GM21737 (cell line): ENCODE measurements around the gene CAMTA1.

Experiments
- ATAC-seq: cut with Tn5 transposase; IDR thresholded peaks from one replicate; pipeline ENCODE4 v1.9.1; 2021; ENCODE audit warnings: mild to moderate bottlenecking, moderate library complexity; ENCODE audit not compliant: unreplicated experiment

The CAMTA1 gene

DNA sequence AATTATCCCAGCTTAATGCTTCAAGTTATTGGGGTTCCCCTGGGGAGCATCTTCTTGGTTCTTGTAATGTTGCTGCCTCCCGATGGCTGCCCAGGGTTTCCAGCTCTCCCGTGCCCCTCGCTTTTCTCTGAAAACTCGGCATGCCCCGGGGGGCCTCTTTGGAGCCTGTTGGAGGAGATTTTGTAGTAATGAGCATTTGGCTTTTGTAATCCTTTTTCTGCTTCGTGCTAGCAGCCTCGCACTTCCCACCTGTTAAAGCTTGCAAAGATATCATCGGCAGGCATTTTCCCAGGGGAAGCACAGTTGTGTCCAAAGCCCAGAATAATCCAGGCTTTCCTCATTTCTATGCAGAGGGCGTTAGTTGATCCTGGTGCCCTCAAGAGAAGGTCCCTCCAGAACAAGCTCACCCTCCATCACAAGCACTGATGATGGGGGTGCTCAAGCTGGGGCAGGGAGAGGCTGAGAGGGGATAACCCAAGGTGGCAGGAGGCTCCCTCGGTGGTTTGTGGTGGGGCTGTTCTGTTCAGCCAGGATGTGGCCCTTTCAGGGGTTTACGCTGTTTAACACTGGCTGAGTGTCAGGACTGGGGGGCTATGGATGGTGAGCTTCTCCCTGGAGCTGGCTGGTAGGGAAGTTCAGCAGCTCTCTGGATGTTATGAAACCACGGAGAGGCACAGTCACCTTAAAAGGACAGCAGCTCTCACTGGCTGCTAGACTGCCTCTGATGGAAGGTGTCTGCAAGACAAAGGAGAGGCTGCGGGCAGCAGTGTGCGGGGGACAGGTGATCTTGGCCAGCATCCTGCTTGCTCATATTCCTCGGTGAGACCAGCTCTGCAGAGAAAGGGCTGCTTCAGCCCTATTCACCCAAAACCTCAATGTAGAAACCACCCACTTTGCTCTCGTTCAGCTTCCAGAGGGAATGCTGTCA, 508.7 kb downstream of the CAMTA1 start:
- no peak for ATAC-seq

DNA sequence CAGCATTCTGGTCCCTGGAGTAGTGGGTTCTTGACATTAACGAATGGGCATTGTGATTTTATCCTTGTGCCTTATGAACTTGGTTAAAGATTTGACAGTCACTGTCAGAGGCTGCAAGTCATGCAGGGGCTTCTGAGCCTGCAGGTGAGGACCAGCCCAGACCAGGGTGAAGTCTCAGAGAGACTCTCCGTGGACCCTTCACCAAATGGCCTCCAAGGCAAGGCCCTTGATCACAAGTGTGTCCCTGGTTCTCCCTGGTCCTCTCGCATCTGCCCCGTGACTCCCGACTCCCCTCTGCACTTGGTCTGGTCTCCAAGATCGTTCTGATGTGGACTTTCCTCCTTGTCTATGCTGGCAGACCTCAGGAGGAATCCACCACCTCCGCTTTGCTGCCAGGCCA, 509.4 kb downstream of the CAMTA1 start:
- ATAC-seq: no peak

DNA sequence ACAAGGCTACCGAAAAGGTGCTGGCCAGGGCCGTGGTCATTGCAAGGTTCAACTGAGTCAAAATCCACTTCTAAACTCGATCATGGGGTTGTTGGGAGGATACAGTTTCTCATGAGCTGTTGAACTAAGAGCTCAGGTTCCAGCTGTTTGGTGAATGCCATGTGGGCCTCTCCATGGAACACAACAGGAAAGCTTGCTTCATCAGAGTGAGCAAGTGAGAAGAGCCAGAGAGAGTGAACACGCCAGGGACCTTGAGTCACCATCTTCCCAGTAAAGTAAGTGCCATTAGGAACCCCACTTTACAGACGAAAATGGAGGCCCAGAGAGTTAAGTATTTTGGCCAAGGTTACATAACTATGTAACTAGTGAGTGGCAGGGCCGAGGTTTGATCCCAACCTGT, 510.7 kb downstream of the CAMTA1 start:
- no peak for ATAC-seq

DNA sequence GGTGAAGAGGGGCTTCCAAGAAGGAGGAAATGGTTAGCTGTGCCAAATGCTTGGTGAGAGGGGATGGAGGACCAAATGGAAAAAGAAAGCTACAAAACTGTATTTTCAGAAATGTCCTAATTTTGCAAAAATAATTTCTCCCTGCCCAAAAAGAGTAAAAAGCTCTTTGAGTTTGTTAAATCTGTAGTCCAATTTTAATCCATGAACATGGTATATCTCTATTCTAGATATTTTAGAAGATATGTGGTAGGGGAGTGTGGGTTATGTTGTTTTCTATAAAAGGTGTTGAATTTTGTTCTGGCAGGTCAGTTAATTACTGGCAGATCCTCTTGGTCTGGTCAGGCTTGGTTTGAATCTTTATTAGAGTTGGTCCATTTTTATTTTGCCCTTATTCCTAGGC, 511.7 kb downstream of the CAMTA1 start:
- no peak for ATAC-seq

DNA sequence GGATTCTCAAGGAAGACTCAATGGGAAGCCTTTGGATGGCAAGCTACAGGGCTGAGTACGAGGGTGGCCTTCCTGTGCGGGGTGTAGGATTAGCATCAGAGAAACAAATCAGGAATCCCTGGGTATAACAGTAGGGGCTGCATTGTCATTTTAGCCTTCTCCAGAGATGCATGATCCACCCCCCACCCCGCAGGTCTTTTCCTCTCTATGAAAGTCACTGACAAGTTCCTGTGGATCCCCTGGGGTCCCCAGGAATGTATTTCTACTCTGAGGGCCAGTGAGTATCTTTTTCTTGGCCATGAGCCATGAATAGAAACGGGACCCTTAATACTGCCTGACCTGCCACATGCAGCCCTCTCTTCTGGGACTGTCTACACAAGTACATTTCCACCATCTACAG, 512.9 kb downstream of the CAMTA1 start:
- no peak for ATAC-seq

DNA sequence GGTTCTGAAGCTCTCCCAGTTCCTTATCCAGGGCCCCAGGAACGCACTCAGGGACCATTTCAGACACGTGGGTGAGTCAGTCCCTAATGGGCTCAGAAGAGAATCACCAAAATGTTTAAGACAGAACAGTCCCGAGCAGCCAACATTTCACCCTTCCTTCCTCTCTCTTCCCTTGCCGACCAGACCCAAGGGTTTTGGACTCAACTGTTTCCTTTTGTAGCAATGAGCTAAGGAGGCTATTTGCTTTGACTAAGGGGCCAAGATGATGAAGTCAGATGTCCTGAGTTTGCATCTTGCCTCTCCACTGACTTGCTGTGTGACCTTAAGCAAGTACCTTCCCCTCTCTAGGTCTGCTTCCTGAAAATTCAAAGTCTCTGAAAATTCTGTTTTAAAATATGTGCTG, 513.5 kb downstream of the CAMTA1 start:
- ATAC-seq: no peak

DNA sequence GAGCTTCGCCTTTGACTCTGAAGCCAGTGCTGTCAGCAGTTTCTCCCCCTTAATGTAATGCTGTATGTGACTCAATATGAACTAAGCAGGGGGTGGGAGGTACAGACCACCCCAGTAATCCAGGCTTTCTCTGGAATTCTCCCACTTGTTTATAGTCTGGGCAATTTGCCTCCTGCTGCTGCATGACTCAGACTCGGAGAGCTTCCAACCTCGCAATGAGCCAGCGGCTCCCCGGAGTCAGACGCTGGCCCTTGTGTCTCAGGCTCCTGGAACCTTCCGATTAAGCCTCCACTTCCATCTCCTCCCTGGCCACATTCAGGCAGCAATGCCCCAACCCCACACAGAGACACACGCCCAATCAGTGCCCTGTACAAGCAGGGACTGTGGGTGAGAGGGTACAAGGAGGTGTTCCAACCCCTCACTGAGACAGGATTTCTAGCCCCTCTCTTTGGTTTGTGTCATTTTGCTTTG, 514.1 kb downstream of the CAMTA1 start:
- ATAC-seq: no peak

DNA sequence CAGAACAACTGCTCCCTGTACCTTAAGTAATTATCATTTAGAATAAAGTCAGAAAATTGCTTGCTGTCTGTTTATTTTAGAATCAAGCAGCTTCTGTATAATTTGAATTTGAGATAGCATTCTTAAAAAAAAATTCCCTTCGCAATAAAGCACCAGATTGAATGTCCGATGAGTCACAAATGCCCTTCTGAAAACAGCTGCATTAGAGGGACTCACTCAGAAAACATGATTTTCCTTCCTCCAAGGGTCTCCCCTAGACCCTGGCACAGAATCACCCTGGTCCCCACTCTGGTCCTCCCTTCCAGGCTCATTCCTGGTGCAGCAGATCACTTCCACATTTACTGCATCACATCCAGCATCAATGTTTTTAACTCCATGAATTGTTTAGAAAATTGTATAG, 514.7 kb downstream of the CAMTA1 start:
- ATAC-seq: no peak

DNA sequence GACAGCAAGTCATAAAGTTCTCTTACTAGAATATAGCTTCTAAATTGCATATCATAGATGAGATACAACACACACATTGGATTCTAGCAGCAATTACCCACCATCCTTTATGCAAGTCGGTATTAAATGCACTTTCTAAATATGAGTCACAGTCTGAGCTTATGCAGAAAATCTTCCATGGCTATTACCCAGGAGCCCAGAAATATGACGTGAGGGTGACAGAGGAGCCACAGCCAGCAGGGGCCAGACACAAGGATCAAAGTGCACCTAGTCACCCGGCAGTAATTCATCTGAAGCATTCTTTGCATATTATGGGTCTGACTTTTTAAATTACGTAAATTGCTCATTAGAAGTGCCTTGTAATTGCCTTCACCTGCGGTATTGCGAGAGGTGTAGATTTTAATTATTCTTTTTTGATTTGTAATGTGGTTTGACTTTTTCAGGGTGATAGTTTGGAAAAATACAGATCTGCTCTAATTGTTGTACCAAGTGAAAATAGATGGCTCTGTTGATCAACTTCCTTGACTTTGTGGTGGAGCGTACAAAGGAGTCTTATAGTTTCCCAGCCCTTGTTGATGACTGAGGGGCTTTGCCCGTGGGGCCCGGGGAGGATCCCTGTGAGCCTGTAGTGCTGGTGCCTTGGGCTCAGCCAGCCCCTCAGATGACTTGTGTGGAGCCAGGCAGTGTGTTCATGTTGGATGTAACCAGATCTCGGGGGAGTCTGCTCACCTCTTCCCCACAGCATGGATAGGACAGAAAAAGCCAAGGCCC, 515.8 kb downstream of the CAMTA1 start:
- no peak for ATAC-seq

DNA sequence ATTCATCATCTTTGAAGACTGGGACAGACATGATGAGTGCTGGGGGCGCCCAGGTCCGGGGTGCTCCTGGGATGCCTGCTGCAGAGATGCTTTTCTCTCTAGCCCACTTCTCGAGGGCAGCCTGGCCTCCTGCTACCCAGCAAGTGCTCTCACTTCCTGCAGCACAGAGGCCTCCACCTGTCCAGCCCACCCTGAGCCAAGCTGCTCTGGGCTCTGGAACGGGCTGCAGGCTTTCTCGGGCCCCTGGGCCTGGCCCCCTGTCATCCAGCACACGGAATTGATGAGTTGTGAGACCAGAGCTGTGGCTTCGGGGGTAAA, 516.4 kb downstream of the CAMTA1 start:
- ATAC-seq: no peak

DNA sequence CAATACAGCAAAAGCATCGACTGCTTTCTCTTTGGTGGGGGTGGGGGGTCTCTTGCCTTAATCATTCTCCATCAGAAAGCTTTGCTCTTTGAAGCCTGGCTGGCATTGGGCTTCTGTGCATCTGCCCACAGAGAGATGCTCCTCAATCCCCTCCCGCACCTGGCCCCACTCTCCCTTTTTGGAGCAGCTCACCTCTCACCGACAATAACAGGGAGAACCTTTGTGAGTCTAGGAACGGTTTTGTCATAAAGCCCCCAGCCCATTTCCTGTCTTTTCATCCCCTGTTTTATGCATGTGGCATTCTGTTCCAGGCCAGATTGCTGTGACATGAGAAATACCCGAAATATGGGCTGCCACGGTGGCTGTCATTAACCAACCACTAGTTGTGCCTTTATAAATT, 516.9 kb downstream of the CAMTA1 start:
- ATAC-seq: no peak

DNA sequence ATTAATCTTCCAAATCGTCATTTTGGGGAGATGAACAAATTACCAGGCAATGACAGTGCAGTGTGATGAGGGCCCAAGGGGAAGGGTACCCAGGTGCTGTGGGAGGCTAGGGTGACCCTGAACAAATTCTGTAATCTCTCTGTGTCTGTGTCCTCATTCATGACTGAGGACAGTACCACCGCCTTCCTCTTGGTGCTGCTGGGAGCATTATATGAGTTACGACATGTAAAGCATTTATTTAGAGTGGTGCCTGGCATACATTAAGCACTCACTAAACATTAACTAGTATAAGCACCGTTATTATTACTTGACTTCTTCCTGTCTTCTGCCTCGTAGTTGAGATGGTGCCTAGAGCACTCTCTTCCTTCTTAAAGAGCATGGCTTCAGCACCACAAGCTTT, 517.6 kb downstream of the CAMTA1 start:
- no peak for ATAC-seq

DNA sequence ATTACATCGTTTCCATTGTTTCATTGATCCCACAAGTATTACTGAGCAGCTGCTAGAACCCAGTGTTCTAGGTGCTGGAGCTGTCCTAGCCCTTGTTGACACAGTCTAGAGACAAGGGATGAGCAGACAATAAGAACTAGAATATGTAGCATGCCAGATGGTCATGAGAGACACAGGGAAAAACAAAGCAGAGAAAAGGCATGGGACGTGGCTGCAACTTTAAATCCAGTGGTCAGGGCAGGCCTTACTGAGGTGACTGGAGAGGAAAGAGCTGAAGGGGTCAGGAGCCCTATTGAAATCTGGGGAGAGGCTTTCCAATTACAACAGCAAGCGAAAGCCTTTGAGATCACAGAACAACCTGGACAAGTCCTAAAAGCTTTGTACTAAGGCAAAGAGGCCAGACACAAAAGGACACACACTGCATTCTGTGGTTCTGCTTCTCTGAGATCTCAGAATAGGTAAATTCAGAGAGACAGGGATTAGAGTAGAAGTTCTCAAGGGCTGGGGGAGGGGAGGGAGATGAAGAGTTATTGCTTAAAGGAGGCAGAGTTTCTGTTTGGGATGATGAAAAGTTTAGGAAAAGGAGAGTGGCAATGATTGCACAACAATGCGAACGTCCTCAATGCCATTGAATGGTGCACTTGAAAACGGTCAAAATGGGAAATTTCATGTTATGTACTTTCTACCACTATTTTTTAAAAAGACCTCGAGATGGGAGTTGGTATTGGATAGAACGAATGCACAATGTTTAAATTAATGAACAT, 518.5 kb downstream of the CAMTA1 start:
- ATAC-seq: no peak

DNA sequence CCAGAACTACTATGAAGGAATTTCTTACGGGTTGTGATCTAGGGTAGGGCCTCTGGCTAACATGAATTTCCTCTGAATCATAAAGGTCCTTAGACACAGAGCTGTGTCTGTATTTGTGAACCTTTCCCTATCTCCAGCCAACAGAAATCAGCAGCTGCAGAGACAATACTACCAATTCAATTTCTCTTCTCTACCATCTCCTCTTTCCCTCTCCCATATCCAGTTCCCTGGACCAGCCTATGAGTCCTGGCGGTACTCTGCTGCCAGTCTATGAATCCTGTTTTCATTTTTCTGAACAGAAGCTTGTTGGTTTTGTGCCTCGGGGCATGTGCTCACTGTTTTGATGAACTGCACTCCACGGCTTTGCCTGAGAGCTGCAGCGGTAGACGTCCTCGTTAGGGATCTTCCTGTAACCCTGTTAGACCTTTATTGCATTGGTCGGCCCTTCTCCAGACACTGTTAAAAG, 527.9 kb downstream of the CAMTA1 start:
- ATAC-seq: no peak

DNA sequence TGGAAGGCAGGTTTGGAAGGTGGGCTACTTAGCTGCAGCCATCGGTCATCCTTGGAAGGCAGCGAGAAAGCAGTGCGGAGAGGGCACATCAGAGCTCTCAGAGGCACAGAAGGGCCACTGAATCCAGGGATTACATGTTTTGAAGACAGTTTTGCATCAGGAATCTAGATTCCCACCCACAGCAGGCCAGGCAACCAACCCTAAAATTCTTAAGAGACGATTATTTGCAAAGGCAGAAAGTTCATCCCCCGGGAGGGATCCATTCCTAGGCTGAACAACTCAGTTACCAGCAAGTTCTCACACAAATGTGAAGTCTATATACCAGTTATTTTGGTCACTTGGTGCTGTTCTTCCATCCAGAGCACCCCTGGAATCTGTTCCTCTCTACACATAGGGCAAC, 528.6 kb downstream of the CAMTA1 start:
- no peak for ATAC-seq

DNA sequence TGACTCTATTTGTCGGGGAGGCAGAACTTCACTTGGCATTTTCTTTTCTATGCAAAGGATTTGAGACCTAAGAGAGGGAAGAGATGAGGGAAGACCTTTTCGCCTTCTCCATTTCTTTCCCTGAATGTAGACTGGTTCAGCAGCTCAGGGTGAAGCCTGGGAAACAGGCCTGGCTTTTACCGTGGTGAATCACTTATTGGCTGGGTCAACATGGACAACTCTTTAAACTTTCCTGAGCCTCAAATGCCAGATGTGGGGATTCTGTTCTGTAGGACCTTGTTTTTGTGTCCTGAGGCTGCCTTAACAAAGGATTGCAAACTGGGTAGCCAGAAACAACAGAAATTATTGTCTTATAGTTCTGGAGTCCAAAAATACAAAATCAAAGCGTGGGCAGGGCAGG, 530.1 kb downstream of the CAMTA1 start:
- no peak for ATAC-seq

DNA sequence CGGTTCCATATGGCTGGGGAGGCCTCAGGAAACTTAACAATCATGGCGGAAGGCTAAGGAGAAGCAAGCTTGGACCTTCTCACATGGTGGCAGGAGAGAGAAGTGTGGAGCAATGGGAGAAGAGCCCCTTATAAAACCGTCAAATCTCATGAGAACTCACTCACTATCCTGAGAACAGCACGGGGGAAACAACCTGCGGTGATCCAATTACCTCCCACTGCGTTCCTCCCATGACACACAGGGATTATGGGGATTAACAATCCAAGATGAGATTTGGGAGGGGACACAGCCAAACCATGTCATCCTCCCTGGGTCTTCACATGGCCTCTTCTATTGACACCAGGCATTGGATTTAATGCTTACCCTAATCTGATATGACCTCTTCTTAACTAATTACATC, 530.7 kb downstream of the CAMTA1 start:
- ATAC-seq: no peak

DNA sequence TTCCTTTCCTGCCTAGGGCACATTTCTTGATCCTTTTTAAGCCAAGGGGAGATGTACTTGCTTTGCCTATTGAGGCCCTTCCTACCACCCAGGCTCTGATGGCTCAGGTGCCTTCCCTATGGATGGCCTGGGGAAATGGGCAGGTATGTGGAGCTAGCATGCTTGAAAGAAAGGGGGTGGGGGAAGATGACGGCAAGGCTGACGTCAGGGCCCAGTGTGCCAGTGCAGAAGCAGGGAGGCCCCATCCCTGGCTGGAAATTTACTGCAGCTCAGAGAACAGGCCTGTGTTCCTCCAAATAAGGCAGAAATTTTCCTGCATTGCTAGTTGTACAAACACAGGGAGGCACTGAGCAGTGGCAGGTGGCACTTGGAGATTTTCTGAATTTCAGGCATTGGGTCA, 532.6 kb downstream of the CAMTA1 start:
- ATAC-seq: no peak

DNA sequence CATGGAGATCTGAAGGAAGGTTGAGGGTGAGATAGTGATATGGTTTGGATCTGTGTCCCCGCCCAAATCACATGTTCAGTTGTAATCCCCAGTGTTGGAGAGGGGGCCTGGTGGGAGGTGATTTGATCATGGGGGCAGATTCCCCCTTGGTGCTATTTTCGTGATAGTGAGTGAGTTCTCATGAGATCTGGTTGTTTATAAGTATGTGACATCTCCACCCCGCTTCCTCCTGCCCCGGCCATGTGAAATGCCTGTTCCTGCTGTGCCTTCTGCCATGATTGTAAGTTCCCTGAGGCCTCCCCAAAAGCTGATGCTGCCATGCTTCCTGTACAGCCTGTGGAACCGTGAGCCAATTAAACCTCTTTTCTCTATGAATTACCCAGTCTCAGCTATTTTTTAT, 533.9 kb downstream of the CAMTA1 start:
- no peak for ATAC-seq

DNA sequence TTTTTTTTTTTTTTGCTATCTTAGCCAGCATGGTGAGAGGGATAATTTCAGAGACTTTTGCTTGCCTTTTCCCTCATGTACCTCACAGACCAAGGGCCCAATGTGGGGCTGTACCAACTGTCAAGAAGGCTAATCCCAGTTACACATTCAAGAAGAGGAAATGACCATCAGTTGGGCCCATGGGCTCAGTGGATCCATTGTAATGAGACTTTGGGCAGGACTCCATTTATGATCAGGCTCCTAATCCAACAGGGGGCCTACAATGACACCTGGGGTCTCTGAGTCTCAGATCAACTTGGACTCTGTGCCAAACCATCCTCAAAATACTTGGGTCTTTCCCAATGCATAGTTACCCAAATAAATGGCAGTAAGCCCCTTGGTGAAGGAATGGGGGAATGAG, 535.4 kb downstream of the CAMTA1 start:
- no peak for ATAC-seq

DNA sequence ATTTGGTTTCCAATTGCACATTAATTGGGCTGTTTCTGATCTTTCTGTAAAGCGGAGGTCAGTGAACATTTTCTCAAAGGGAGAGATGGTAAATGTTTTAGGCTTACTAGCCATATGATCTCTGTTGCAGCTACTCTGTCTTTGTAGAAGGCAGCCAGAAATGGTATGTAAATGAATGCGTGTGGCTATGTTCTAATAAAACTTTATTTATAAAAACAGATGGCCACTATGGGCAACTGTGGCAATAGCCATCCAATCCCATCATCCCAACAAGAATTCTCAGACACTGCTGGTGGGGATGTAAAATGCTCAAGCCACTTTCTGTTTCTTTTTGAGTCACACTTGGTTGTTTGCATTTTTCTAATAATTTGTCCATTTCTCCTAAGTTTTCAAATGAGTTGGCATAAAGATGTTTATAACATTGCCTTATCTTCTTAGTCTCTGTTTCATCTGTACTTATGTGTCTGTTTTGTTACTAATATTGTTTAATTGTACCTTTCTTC, 537.1 kb downstream of the CAMTA1 start:
- ATAC-seq: no peak
